Stimulated activated CD8-positive, alpha-beta memory T cell treated with anti-CD3 and anti-CD28 coated beads, Interleukin-15, amount 100 ng/mL, for 48 hours (primary cell): ENCODE results near the gene C1QTNF12.
"Not testable (repeated sequence)": the region's sequence is repeated elsewhere in the genome, so short reads cannot be mapped to it uniquely, and the experiment has no call there.

Experiments
- DNase-seq, 2 donors: peaks; one replicate each; pipeline ENCODE4 v3.0.0-alpha.2; 2020; ENCODE audit warnings: low read depth in 2 of 2

The C1QTNF12 gene

GRCh38 chr1:1199961-1200875, 46.3 kb downstream of the C1QTNF12 start:
- no peak for DNase-seq

GRCh38 chr1:1199141-1199960, 47.2 kb downstream of the C1QTNF12 start:
- no peak for DNase-seq

GRCh38 chr1:1198423-1199140, 47.9 kb downstream of the C1QTNF12 start:
- DNase-seq = no peak

- DNase-seq = no peak
These were observed 48.7 kb downstream of the C1QTNF12 start for GRCh38 chr1:1197551-1198422.

GRCh38 chr1:1197188-1197500, 49.4 kb downstream of the C1QTNF12 start:
- no peak for DNase-seq

- no peak for DNase-seq
These were observed 49.9 kb downstream of the C1QTNF12 start for GRCh38 chr1:1196431-1197187.

GRCh38 chr1:1195726-1196125, 50.8 kb downstream of the C1QTNF12 start:
- not testable (repeated sequence) for DNase-seq

- DNase-seq = no peak
These were observed 51.8 kb downstream of the C1QTNF12 start for GRCh38 chr1:1194723-1195122.
